Measurements from ENCODE around the gene EEF1AKMT4.

DNA sequence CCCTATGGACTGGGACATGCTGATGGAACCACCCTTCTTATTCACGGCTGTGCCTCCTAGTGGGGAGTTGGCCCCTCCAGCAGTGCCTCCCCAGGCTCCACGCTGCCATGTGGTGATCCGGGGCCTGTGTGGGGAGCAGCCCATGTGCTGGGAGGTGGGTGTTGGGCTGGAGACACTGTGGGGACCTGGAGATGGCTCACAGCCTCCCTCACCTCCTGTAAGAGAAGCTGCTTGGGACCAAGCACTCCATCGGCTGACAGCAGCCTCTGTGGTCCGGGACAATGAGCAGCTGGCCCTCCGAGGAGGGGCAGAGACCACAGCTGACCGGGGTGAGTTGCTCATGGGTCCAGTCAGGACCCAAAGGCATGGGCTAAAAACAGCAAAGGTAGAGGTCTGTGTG, 9.8 kb upstream of the EEF1AKMT4 start:
- TF ChIP-seq POLR2AphosphoS5 (IDR thresholded peaks at IDR 0.05; ENCODE audit: low read depth, low read length) (no peak), TAF1 (IDR thresholded peaks at IDR 0.05; ENCODE audit: low read depth, low read length) (no peak), POLR2A (IDR thresholded peaks at IDR 0.05; ENCODE audit: low read depth, low read length) (no peak), POU2F2 (IDR thresholded peaks at IDR 0.05; ENCODE audit: low read depth, low read length) (no peak), SPI1 (IDR thresholded peaks at IDR 0.05; ENCODE audit: low read depth, low read length) (no peak)
